ENCODE measurements around the gene ADAMTS14.

DNA sequence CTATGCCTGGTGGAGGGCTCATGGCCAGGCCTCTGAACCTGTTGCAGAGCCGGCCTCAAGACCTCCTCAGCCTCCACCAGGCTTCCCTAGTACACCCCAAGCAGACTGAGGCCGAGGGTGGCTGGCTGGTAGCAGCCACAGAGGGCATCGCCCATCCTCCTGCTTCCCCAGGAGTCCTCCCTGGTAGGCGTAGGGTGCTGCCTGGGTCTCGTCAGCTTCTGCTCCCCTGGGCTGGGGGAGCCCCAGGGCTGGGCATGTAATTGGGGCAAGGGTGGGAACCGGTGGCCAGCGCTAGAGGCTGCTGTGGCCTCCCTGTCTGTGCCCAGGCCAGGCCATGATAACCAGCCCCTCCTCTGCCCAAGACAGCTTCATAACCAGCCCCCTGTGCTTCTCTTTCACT lies 80.3 kb downstream of the ADAMTS14 start:
- no peak for TF ChIP-seq FOXP2 (optimal IDR thresholded peaks at IDR 0.05; ENCODE audit: control extremely low read depth, extremely low read length, insufficient read depth)
- TF ChIP-seq POLR2AphosphoS5 (IDR thresholded peaks at IDR 0.05; ENCODE audit: borderline replicate concordance, low read depth, low read length) = no peak
- TF ChIP-seq EZH2 (IDR thresholded peaks at IDR 0.05) = no peak
